Measurements from ENCODE around the gene PSMD1.

DNA sequence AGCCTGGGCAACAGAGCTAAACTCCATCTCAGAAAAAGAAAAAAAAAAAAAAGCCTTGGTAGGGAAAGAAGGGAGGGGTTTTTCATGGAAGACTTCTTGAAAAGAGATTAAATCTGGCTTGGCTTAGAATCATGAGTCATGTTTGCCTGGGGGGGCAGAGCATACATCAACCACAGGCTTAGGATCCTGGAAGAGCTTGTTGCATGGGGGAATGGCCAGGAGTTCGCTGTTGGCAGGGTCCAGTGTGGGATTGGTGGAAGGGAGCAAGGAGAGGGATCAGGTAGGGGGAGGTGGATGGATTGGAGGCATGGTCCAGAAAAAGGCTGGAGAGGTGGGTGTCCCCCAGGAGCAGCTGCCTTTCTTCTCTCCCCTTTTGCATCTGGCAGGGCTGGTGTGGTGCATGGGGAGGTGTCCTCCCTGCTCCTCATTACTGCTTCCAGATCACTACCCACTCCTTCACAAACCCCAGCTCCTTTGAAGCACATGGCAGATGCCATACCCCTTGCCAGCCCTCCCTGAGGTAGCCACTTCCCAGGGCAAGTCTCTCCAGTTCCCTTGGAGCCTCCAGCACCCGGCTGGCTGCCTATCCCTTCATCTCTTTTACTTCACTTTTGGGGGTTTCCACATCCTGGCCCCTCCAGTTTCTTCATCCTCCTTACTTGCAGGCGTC lies 144.3 kb downstream of the PSMD1 start:
- TF ChIP-seq, protein P1, sequence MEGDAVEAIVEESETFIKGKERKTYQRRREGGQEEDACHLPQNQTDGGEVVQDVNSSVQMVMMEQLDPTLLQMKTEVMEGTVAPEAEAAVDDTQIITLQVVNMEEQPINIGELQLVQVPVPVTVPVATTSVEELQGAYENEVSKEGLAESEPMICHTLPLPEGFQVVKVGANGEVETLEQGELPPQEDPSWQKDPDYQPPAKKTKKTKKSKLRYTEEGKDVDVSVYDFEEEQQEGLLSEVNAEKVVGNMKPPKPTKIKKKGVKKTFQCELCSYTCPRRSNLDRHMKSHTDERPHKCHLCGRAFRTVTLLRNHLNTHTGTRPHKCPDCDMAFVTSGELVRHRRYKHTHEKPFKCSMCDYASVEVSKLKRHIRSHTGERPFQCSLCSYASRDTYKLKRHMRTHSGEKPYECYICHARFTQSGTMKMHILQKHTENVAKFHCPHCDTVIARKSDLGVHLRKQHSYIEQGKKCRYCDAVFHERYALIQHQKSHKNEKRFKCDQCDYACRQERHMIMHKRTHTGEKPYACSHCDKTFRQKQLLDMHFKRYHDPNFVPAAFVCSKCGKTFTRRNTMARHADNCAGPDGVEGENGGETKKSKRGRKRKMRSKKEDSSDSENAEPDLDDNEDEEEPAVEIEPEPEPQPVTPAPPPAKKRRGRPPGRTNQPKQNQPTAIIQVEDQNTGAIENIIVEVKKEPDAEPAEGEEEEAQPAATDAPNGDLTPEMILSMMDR (IDR thresholded peaks at IDR 0.05; ENCODE audit: borderline replicate concordance, extremely low read depth, low read length, poor library complexity, severe bottlenecking) = no peak
- TF ChIP-seq EZH2 (IDR thresholded peaks at IDR 0.05; ENCODE audit: borderline replicate concordance, low read depth, low read length, severe bottlenecking) = no peak

Data from DND-41 (cell line).